ENCODE measurements around the gene CHAT.

CHAT gene

GRCh38 chr10:49711481-49711880 is 97.6 kb downstream of the CHAT start:
- Histone ChIP-seq H3K9me3 (ENCODE audit: severe bottlenecking) (no peaks in the 10 kb centered on the region), H3K27ac (ENCODE audit: poor library complexity, severe bottlenecking) (no peak overlapping the region), H3K36me3 (ENCODE audit: low read depth) (no peaks in the 10 kb centered on the region), H3K4me3 (ENCODE audit: severe bottlenecking) (no peak overlapping the region), H3K27me3 (ENCODE audit: insufficient read depth, poor library complexity, severe bottlenecking) (no peaks in the 10 kb centered on the region), H3K4me1 (ENCODE audit: insufficient read depth, poor library complexity, severe bottlenecking) (no peaks in the 10 kb centered on the region)
- TF ChIP-seq CTCF (IDR thresholded peaks at IDR 0.05; ENCODE audit: poor library complexity, severe bottlenecking): no peak
- ATAC-seq (ENCODE audit: low read depth) (no peak), DNase-seq (ENCODE audit: low spot score) (no peak)

- no peak for TF ChIP-seq CTCF (IDR thresholded peaks at IDR 0.05; ENCODE audit: poor library complexity, severe bottlenecking)
- DNase-seq (ENCODE audit: low spot score): no peak
- H3K27ac ChIP-seq (ENCODE audit: poor library complexity, severe bottlenecking): no peak overlapping the region
- no peak overlapping the region for H3K4me3 ChIP-seq (ENCODE audit: severe bottlenecking)
- ATAC-seq (ENCODE audit: low read depth): no peak
- H3K9me3 ChIP-seq (ENCODE audit: severe bottlenecking): no peaks in the 10 kb centered on the region
- H3K27me3 ChIP-seq (ENCODE audit: insufficient read depth, poor library complexity, severe bottlenecking): no peaks in the 10 kb centered on the region
- no peaks in the 10 kb centered on the region for H3K4me1 ChIP-seq (ENCODE audit: insufficient read depth, poor library complexity, severe bottlenecking)
- H3K36me3 ChIP-seq (ENCODE audit: low read depth): no peaks in the 10 kb centered on the region
Observed at GRCh38 chr10:49713266-49713665, 99.4 kb downstream of the CHAT start.
